Chondrocyte (in vitro differentiated cells): ENCODE measurements around the gene EIF4G3. TPM values are rescaled to one million over a fixed set of nuclear protein-coding genes. Genes with fewer than 3 reads are reported as not detected.
"Not testable (repeated sequence)": the region's sequence is repeated elsewhere in the genome, so short reads cannot be mapped to it uniquely, and the experiment has no call there.

ENCODE experiments used
- DNase-seq: peaks from one replicate; pipeline ENCODE4 v3.0.0; 2021; ENCODE audit warnings: mixed read lengths, low spot score
- H3K27ac Mint-ChIP-seq: one replicate; pipeline ENCODE4 v1.8.0; 2021; ENCODE audit warnings: mild to moderate bottlenecking, moderate library complexity, mixed read lengths; ENCODE audit not compliant: unreplicated experiment
- H3K27me3 Mint-ChIP-seq: 2 replicates; pipeline ENCODE4 v1.8.0; 2021; ENCODE audit warnings: low read depth, mixed read lengths
- H3K36me3 Mint-ChIP-seq: 2 replicates; pipeline ENCODE4 v1.8.0; 2021; ENCODE audit warnings: low read depth, mixed read lengths
- H3K4me1 Mint-ChIP-seq: 2 replicates; pipeline ENCODE4 v1.8.0; 2021; ENCODE audit warnings: low read depth, mild to moderate bottlenecking, mixed read lengths
- H3K4me3 Mint-ChIP-seq: one replicate; pipeline ENCODE4 v1.8.0; 2021; ENCODE audit warnings: mild to moderate bottlenecking, moderate library complexity, mixed read lengths; ENCODE audit not compliant: unreplicated experiment
- H3K9me3 Mint-ChIP-seq: 2 replicates; pipeline ENCODE4 v1.8.0; 2021; ENCODE audit warnings: low read depth, mixed read lengths
- CTCF ChIP-seq: fragments of 200-600 bp; sonication (generic); IDR thresholded peaks from 2 replicates; pipeline ENCODE4 v1.5.0; 2021; ENCODE audit warnings: antibody characterized with exemption, mild to moderate bottlenecking, moderate library complexity
- total RNA-seq: library from RNA; stranded (reverse); gene quantifications from 3 replicates; pipeline ENCODE4 v1.2.1, GENCODE V29; 2021

EIF4G3 gene
- total RNA-seq, 1 donor from 2014 or later = 56.6 TPM

DNA sequence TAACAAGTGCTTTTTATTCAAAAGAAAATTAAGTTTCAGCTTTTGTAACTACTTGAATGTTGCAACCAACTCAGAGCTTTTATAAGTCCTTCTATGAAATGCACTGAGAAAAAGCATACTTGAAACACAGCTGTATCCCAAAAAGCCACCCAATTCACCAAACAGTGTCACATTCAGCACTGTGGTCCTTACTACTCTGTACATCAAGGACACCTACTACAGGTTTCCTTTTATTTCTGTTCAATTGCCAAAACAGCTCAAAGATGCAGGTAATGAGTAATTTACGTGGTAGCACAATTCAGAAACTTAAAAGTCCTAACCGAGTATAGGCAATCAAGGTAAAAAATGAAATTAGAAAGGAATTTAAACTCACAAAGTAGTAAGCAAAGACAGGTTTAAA is 2.5 kb downstream of the EIF4G3 start:
- no peaks in the 10 kb centered on the region for H3K27me3 Mint-ChIP-seq
- TF ChIP-seq CTCF = no peak
- peak overlapping the region; percentile 76 for H3K27ac Mint-ChIP-seq
- no peak for DNase-seq
- H3K4me1 Mint-ChIP-seq = peaks cover 48% of the 10 kb centered on the region
- no peaks in the 10 kb centered on the region for H3K9me3 Mint-ChIP-seq
- no peaks in the 10 kb centered on the region for H3K36me3 Mint-ChIP-seq
- peak overlapping the region; percentile 71 for H3K4me3 Mint-ChIP-seq

- not testable (repeated sequence) for DNase-seq, H3K9me3 Mint-ChIP-seq
Measured at GRCh38 chr1:21173096-21173495, 3.6 kb downstream of the EIF4G3 start.

GRCh38 chr1:21170837-21171236 is 5.9 kb downstream of the EIF4G3 start:
- H3K27me3 Mint-ChIP-seq, DNase-seq, H3K36me3 Mint-ChIP-seq, H3K4me3 Mint-ChIP-seq, H3K9me3 Mint-ChIP-seq: not testable (repeated sequence)
- Mint-ChIP-seq H3K27ac (peak overlapping the region; percentile 57), H3K4me1 (peaks cover 44% of the 10 kb centered on the region)

More at GRCh38 chr1:21173096-21173495, 3.6 kb downstream of the EIF4G3 start:
- not testable (repeated sequence) for H3K27ac Mint-ChIP-seq, H3K4me3 Mint-ChIP-seq, H3K27me3 Mint-ChIP-seq, H3K36me3 Mint-ChIP-seq
- H3K4me1 Mint-ChIP-seq = peaks cover 48% of the 10 kb centered on the region

GRCh38 chr1:21168444-21168843 is 8.3 kb downstream of the EIF4G3 start:
- Mint-ChIP-seq H3K4me1 (peaks cover 29% of the 10 kb centered on the region), H3K9me3 (no peaks in the 10 kb centered on the region), H3K27me3 (no peaks in the 10 kb centered on the region), H3K36me3 (peaks cover 9% of the 10 kb centered on the region), H3K4me3 (no peak overlapping the region), H3K27ac (no peak overlapping the region)
- TF ChIP-seq CTCF = no peak
- no peak for DNase-seq

- H3K4me1 Mint-ChIP-seq = peaks cover 23% of the 10 kb centered on the region
- peak overlapping the region; percentile 34 for H3K27ac Mint-ChIP-seq
- H3K36me3 Mint-ChIP-seq = peaks cover 9% of the 10 kb centered on the region
- H3K4me3 Mint-ChIP-seq = no peak overlapping the region
- TF ChIP-seq CTCF = no peak
- no peak for DNase-seq
- H3K27me3 Mint-ChIP-seq = no peaks in the 10 kb centered on the region
- H3K9me3 Mint-ChIP-seq = no peaks in the 10 kb centered on the region
Measured at GRCh38 chr1:21165646-21166045, 11.1 kb downstream of the EIF4G3 start.

DNA sequence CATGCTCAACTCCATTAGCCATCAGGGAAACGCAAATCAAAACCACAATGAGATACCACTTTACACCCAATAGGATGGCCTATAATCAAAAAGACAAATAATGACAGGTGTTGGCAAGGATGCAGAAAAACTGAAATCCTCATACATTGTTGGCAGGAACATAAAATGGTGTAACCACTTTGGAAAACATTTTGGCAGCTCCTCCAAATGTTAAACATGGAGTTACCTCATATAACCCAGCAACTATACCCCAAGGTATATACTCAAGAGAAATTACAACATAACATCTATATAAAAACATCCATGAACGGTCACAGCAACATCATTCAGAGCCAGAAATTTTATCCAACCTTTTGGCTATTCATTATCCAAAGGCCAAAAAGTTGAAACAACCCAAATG is 11.6 kb downstream of the EIF4G3 start:
- H3K36me3 Mint-ChIP-seq = peaks cover 13% of the 10 kb centered on the region
- H3K27ac Mint-ChIP-seq = no peak overlapping the region
- H3K27me3 Mint-ChIP-seq = no peaks in the 10 kb centered on the region
- H3K4me3 Mint-ChIP-seq = no peak overlapping the region
- H3K9me3 Mint-ChIP-seq = no peaks in the 10 kb centered on the region
- peaks cover 17% of the 10 kb centered on the region for H3K4me1 Mint-ChIP-seq
- no peak for DNase-seq
- TF ChIP-seq CTCF = no peak
